Measurements from ENCODE around the gene MT1X.

GRCh38 chr16:56709443-56710040, 27.3 kb downstream of the MT1X start:
- TF ChIP-seq POLR2A (IDR thresholded peaks at IDR 0.05) (no peak), POLR2AphosphoS5 (IDR thresholded peaks at IDR 0.05) (no peak)
